IMR-90 (cell line): ENCODE results near the gene TTC7B. TPM values are rescaled to one million over a fixed set of nuclear protein-coding genes. Genes with fewer than 3 reads are reported as not detected.

Experiments used
- ATAC-seq: fragments of 200-7000 bp; cut with Tn5 transposase; 2 replicates; pipeline ENCODE4 v1.9.1; 2020; ENCODE audit warnings: low read depth, mild to moderate bottlenecking, moderate library complexity
- BruUV-seq: library from RNA; stranded (reverse); fragments of 400-500 nt; replicated peaks from 2 replicates; lab custom pipeline; 2021; lab: Mats Ljungman, UMichigan
- CTCF ChIA-PET: fragments of 300-600 bp; formaldehyde crosslinking; extraction: SDS; loops from one replicate; lab custom pipeline; 2021; ENCODE audit warnings: antibody characterized with exemption; lab: Yijun Ruan, JAX
- POLR2A ChIA-PET: fragments of 300-600 bp; sonication (Branson Sonifier 250); formaldehyde crosslinking; loops from one replicate; lab custom pipeline; 2022; ENCODE audit warnings: antibody characterized with exemption; ENCODE audit not compliant: unreplicated experiment; lab: Charles Lee
- DNase-seq: peaks from one replicate; pipeline ENCODE4 v3.0.0; 2013
- H2AFZ ChIP-seq: replicated peaks from 2 replicates; pipeline ENCODE3; 2013; ENCODE audit warnings: low read length, mild to moderate bottlenecking; ENCODE audit not compliant: poor library complexity
- H2AK5ac ChIP-seq: 2 replicates; pipeline ENCODE4 v1.6.1; 2013; ENCODE audit warnings: low read depth, low read length, inconsistent platforms
- H2AK9ac ChIP-seq: replicated peaks from 2 replicates; pipeline ENCODE3; 2013; ENCODE audit warnings: mild to moderate bottlenecking, low read depth, low read length, moderate library complexity; ENCODE audit not compliant: poor library complexity
- H2BK120ac ChIP-seq: 2 replicates; pipeline ENCODE4 v1.6.1; 2013; ENCODE audit warnings: low read depth, low read length, inconsistent platforms
- H2BK15ac ChIP-seq: 3 replicates; pipeline ENCODE4 v1.6.1; 2013; ENCODE audit warnings: low read depth, low read length, inconsistent platforms
- H2BK20ac ChIP-seq: 2 replicates; pipeline ENCODE4 v1.6.1; 2013; ENCODE audit warnings: low read depth, mild to moderate bottlenecking, inconsistent platforms, low read length, moderate library complexity
- H2BK5ac ChIP-seq: 2 replicates; pipeline ENCODE4 v1.6.1; 2013; ENCODE audit warnings: mild to moderate bottlenecking, low read depth, low read length, inconsistent platforms; ENCODE audit not compliant: poor library complexity, severe bottlenecking
- H3K14ac ChIP-seq: replicated peaks from 2 replicates; pipeline ENCODE4 v1.6.1; 2013; ENCODE audit warnings: low read depth, low read length, inconsistent platforms
- H3K18ac ChIP-seq: 2 replicates; pipeline ENCODE4 v1.6.1; 2013; ENCODE audit warnings: low read depth, low read length, control low read depth
- H3K23ac ChIP-seq: 2 replicates; pipeline ENCODE4 v1.6.1; 2013; ENCODE audit warnings: low read depth, low read length, inconsistent platforms
- H3K27ac ChIP-seq: 2 replicates; pipeline ENCODE4 v1.5.1; 2013; ENCODE audit warnings: mild to moderate bottlenecking, control low read depth, low read length; ENCODE audit not compliant: insufficient read depth
- H3K27me3 ChIP-seq: 2 replicates; pipeline ENCODE4 v1.6.1; 2013; ENCODE audit warnings: low read length; ENCODE audit not compliant: control insufficient read depth, insufficient read depth
- H3K36me3 ChIP-seq: 2 replicates; pipeline ENCODE4 v1.6.1; 2013; ENCODE audit warnings: low read length, mixed read lengths; ENCODE audit not compliant: control insufficient read depth, insufficient read depth
- H3K4ac ChIP-seq: 2 replicates; pipeline ENCODE4 v1.6.1; 2013; ENCODE audit warnings: low read depth, low read length, inconsistent platforms
- H3K4me1 ChIP-seq: 2 replicates; pipeline ENCODE4 v1.6.1; 2013; ENCODE audit warnings: low read length, mixed read lengths; ENCODE audit not compliant: control insufficient read depth, insufficient read depth
- H3K4me2 ChIP-seq: 2 replicates; pipeline ENCODE4 v1.6.1; 2013; ENCODE audit warnings: low read depth, mild to moderate bottlenecking, control low read depth, low read length, moderate library complexity
- H3K4me3 ChIP-seq: 2 replicates; pipeline ENCODE4 v1.5.1; 2013; ENCODE audit warnings: low read depth, mild to moderate bottlenecking, control low read depth, low read length, moderate library complexity; ENCODE audit not compliant: insufficient read depth
- H3K56ac ChIP-seq: 2 replicates; pipeline ENCODE4 v1.6.1; 2013; ENCODE audit warnings: low read length, inconsistent platforms; ENCODE audit not compliant: insufficient read depth; ENCODE audit errors: extremely low read depth
- H3K79me1 ChIP-seq, 2 experiments: 2 replicates each; pipeline ENCODE4 v1.6.1; 2013; ENCODE audit warnings: low read length in 2 of 2, inconsistent platforms in 1 of 2, low read depth in 1 of 2
- H3K9ac ChIP-seq: 2 replicates; pipeline ENCODE4 v1.6.1; 2013; ENCODE audit warnings: low read depth, low read length, control low read depth
- H3K9me1 ChIP-seq: 2 replicates; pipeline ENCODE4 v1.6.1; 2013; ENCODE audit warnings: low read length, inconsistent platforms; ENCODE audit not compliant: insufficient read depth
- H3K9me3 ChIP-seq: 2 replicates; pipeline ENCODE4 v1.6.1; 2013; ENCODE audit warnings: low read length; ENCODE audit not compliant: control insufficient read depth, insufficient read depth
- H4K20me1 ChIP-seq: 2 replicates; pipeline ENCODE4 v1.6.1; 2013; ENCODE audit warnings: low read length, inconsistent platforms; ENCODE audit not compliant: insufficient read depth
- H4K5ac ChIP-seq: 2 replicates; pipeline ENCODE4 v1.6.1; 2013; ENCODE audit warnings: mild to moderate bottlenecking, low read depth, low read length, control low read depth
- H4K8ac ChIP-seq, 2 experiments: 2 replicates each; pipeline ENCODE4 v1.6.1; 2013; ENCODE audit warnings: low read depth in 2 of 2, low read length in 2 of 2, control low read depth in 1 of 2, inconsistent platforms in 1 of 2
- H4K91ac ChIP-seq: 2 replicates; pipeline ENCODE4 v1.6.1; 2013; ENCODE audit warnings: low read depth, low read length, inconsistent platforms; ENCODE audit not compliant: insufficient read depth
- BHLHE40 ChIP-seq: fragments of 150-350 bp; IDR thresholded peaks from 2 replicates; pipeline ENCODE4 v1.6.1; 2016; ENCODE audit warnings: mild to moderate bottlenecking, low read depth, low read length
- CEBPB ChIP-seq: IDR thresholded peaks from 2 replicates; pipeline ENCODE4 v1.6.1; 2012; ENCODE audit warnings: low read depth, low read length, improper control_type of control experiment
- CHD1 ChIP-seq: IDR thresholded peaks from 2 replicates; pipeline ENCODE4 v1.6.1; 2012; ENCODE audit warnings: low read depth, low read length, improper control_type of control experiment
- FOS ChIP-seq: fragments of 150-350 bp; IDR thresholded peaks from 2 replicates; pipeline ENCODE4 v1.6.1; 2016; ENCODE audit warnings: low read depth, low read length
- MAFK ChIP-seq: IDR thresholded peaks from 2 replicates; pipeline ENCODE4 v1.6.1; 2012; ENCODE audit warnings: low read depth, low read length, improper control_type of control experiment
- MAZ ChIP-seq: IDR thresholded peaks from 2 replicates; pipeline ENCODE4 v1.6.1; 2012; ENCODE audit warnings: low read depth, mild to moderate bottlenecking, low read length, improper control_type of control experiment, moderate library complexity, borderline replicate concordance
- MXI1 ChIP-seq: IDR thresholded peaks from 2 replicates; pipeline ENCODE4 v1.6.1; 2012; ENCODE audit warnings: low read depth, mild to moderate bottlenecking, low read length, moderate library complexity, borderline replicate concordance
- NFE2L2 ChIP-seq: fragments of 150-350 bp; IDR thresholded peaks from 2 replicates; pipeline ENCODE4 v1.6.1; 2016; ENCODE audit warnings: low read depth, mild to moderate bottlenecking, low read length
- POLR2A ChIP-seq: IDR thresholded peaks from 2 replicates; pipeline ENCODE4 v1.6.1; 2012; ENCODE audit warnings: mild to moderate bottlenecking, low read depth, low read length
- RAD21 ChIP-seq: IDR thresholded peaks from 2 replicates; pipeline ENCODE4 v1.6.1; 2012; ENCODE audit warnings: low read length, improper control_type of control experiment
- RCOR1 ChIP-seq: IDR thresholded peaks from 2 replicates; pipeline ENCODE4 v1.6.1; 2012; ENCODE audit warnings: mild to moderate bottlenecking, low read length, improper control_type of control experiment; ENCODE audit not compliant: insufficient replicate concordance
- RFX5 ChIP-seq: IDR thresholded peaks from 2 replicates; pipeline ENCODE4 v1.8.0; 2012; ENCODE audit warnings: low read depth, mild to moderate bottlenecking, low read length, moderate library complexity
- SMC3 ChIP-seq: fragments of 150-350 bp; IDR thresholded peaks from 2 replicates; pipeline ENCODE4 v1.6.1; 2016; ENCODE audit warnings: low read depth, mild to moderate bottlenecking, antibody characterized with exemption, low read length, moderate library complexity
- dilution Hi-C: fragments of 300-500 bp; cut with HindIII; formaldehyde crosslinking; loops from one replicate; pipeline ENCODE4 v1.14.3; 2018; ENCODE audit warnings: low sequenced_read_pairs; ENCODE audit not compliant: unreplicated experiment
- in situ Hi-C: fragments of 300-500 bp; cut with MboI; formaldehyde crosslinking; loops from 3 replicates; pipeline ENCODE4 v1.14.3; 2019; ENCODE audit warnings: low sequenced_read_pairs, inconsistent platforms, mixed read lengths
- intact Hi-C: fragments of 100-400 bp; cut with micrococcal nuclease; formaldehyde crosslinking; loops from 2 replicates; pipeline ENCODE4 v1.10.0; 2022
- polyA plus RNA-seq, 3 experiments: library from polyadenylated mRNA; depleted of rRNA; stranded (reverse); fragments of >200 nt; gene quantifications; 2 replicates each; pipeline ENCODE4 v1.2.3, GENCODE V29; 2012; ENCODE audit warnings: low replicate concordance in 1 of 3
- total RNA-seq: library from RNA; depleted of rRNA; stranded (reverse); fragments of >200 nt; gene quantifications from 2 replicates; pipeline ENCODE4 v1.2.3, GENCODE V29; 2012
- TF ChIP-seq, protein P1 (sequence below): fragments of 150-350 bp; IDR thresholded peaks from 2 replicates; pipeline ENCODE4 v1.6.1; 2017; ENCODE audit warnings: mild to moderate bottlenecking, antibody characterized with exemption, low read length, low read depth
- TF ChIP-seq, protein P2 (sequence below): conservative IDR thresholded peaks from 2 replicates; pipeline ENCODE4 v1.5.1; 2012; ENCODE audit warnings: mild to moderate bottlenecking, low read depth, low read length, improper control_type of control experiment
- TF ChIP-seq, protein P3 (sequence below): fragments of 150-350 bp; IDR thresholded peaks from 2 replicates; pipeline ENCODE4 v1.6.1; 2016; ENCODE audit warnings: low read depth, mild to moderate bottlenecking, low read length, moderate library complexity, borderline replicate concordance

The TTC7B gene
- total and polyA plus RNA-seq, 2 of the 4 experiments (the other 2 are of a cell fraction), result 18.1 to 35.3 TPM

DNA sequence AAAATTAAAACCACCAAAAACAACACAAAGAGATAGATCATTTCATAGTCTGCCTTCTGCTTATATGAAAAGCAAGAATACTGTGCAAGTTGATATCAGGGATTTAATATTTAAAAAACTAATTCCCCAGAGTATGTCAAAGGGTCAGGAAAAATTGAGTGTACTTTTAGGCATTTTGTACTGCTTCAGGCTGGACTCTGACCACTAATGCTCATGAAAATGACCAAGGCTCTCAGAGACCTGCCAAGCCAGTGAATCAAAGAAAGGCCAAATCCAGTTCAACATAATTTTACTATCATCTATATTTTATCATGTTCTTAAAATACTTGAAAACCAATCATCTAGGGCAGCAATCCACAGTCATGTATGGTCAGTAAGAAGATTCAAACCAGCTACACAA, 66.0 kb downstream of the TTC7B start:
- Histone ChIP-seq H2AK5ac (no peak overlapping the region), H3K27ac (no peak overlapping the region), H2BK120ac (no peak overlapping the region), H3K18ac (no peak overlapping the region), H2BK5ac (no peak overlapping the region), H3K9me1 (no peaks in the 10 kb centered on the region), H4K91ac (no peak overlapping the region), H2BK15ac (no peak overlapping the region), H4K8ac (no peak overlapping the region), H3K9me3 (peaks cover 3% of the 10 kb centered on the region; the same call in 1 of the 2 replicates), H2AFZ (no peak overlapping the region), H3K36me3 (no peaks in the 10 kb centered on the region), H3K79me1 (no peaks in the 10 kb centered on the region), H3K23ac (no peak overlapping the region), H3K4me2 (no peak overlapping the region), H4K20me1 (no peaks in the 10 kb centered on the region), H2BK20ac (no peak overlapping the region), H3K14ac (no peak overlapping the region), H4K5ac (no peak overlapping the region), H3K4me3 (no peak overlapping the region), H3K56ac (no peak overlapping the region), H2AK9ac (no peak overlapping the region), H3K4me1 (no peaks in the 10 kb centered on the region), H3K27me3 (no peaks in the 10 kb centered on the region), H3K4ac (no peak overlapping the region), H3K9ac (no peak overlapping the region)
- dilution Hi-C loops, result no loop called here
- intact Hi-C loops, result no loop called here
- BruUV-seq, result no TSS peak
- ChIA-PET POLR2A (no interaction called here), CTCF (no interaction called here)
- ATAC-seq (no peak), DNase-seq (no peak)
- in situ Hi-C loops, result no loop called here
- no peak for TF ChIP-seq SMC3
- TF ChIP-seq NFE2L2, result no peak
- TF ChIP-seq RFX5, result no peak
- no peak for TF ChIP-seq MAFK
- TF ChIP-seq, protein P1, sequence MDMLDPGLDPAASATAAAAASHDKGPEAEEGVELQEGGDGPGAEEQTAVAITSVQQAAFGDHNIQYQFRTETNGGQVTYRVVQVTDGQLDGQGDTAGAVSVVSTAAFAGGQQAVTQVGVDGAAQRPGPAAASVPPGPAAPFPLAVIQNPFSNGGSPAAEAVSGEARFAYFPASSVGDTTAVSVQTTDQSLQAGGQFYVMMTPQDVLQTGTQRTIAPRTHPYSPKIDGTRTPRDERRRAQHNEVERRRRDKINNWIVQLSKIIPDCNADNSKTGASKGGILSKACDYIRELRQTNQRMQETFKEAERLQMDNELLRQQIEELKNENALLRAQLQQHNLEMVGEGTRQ, result no peak
- TF ChIP-seq BHLHE40, result no peak
- no peak for TF ChIP-seq POLR2A
- TF ChIP-seq, protein P2, sequence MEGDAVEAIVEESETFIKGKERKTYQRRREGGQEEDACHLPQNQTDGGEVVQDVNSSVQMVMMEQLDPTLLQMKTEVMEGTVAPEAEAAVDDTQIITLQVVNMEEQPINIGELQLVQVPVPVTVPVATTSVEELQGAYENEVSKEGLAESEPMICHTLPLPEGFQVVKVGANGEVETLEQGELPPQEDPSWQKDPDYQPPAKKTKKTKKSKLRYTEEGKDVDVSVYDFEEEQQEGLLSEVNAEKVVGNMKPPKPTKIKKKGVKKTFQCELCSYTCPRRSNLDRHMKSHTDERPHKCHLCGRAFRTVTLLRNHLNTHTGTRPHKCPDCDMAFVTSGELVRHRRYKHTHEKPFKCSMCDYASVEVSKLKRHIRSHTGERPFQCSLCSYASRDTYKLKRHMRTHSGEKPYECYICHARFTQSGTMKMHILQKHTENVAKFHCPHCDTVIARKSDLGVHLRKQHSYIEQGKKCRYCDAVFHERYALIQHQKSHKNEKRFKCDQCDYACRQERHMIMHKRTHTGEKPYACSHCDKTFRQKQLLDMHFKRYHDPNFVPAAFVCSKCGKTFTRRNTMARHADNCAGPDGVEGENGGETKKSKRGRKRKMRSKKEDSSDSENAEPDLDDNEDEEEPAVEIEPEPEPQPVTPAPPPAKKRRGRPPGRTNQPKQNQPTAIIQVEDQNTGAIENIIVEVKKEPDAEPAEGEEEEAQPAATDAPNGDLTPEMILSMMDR, result no peak
- TF ChIP-seq MAZ, result no peak
- TF ChIP-seq RAD21, result no peak
- TF ChIP-seq CEBPB, result no peak
- no peak for TF ChIP-seq RCOR1
- TF ChIP-seq, protein P3, sequence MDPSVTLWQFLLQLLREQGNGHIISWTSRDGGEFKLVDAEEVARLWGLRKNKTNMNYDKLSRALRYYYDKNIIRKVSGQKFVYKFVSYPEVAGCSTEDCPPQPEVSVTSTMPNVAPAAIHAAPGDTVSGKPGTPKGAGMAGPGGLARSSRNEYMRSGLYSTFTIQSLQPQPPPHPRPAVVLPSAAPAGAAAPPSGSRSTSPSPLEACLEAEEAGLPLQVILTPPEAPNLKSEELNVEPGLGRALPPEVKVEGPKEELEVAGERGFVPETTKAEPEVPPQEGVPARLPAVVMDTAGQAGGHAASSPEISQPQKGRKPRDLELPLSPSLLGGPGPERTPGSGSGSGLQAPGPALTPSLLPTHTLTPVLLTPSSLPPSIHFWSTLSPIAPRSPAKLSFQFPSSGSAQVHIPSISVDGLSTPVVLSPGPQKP, result no peak
- no peak for TF ChIP-seq FOS
- no peak for TF ChIP-seq MXI1
- no peak for TF ChIP-seq CHD1
